HG02973 (cell line): ENCODE results near the gene CDH12.

Experiments used
- ATAC-seq: cut with Tn5 transposase; IDR thresholded peaks from one replicate; pipeline ENCODE4 v1.9.1; 2021; ENCODE audit warnings: moderate library complexity; ENCODE audit not compliant: unreplicated experiment

The CDH12 gene

GRCh38 chr5:21858441-21858840, 994.7 kb downstream of the CDH12 start:
- no peak for ATAC-seq

GRCh38 chr5:21856987-21857386, 996.2 kb downstream of the CDH12 start:
- ATAC-seq: no peak

GRCh38 chr5:21847300-21847699, 1005.8 kb downstream of the CDH12 start:
- no peak for ATAC-seq

DNA sequence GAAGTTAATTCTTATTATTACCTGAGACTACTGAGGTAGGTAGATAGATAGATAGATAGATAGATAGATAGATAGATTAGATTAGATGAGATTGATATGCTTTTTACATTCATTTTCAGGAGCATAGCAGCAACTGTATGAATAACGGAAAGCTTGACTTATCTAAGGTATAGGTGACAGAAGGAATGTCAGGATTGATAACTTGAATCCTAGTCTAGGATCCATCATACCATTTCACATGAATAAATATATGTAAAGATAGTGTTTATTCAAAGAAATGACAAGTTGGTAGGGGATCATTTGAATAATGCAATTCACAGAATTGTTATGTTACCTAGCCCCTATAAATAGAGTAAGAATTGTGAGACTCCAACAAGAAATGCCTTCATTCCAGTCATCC, 1008.2 kb downstream of the CDH12 start:
- ATAC-seq: no peak

GRCh38 chr5:21834863-21835262, 1018.3 kb downstream of the CDH12 start:
- no peak for ATAC-seq

GRCh38 chr5:21831145-21831787, 1021.9 kb downstream of the CDH12 start:
- peak; percentile 89 for ATAC-seq

- peak; percentile 53 for ATAC-seq
These were observed 1026.3 kb downstream of the CDH12 start for GRCh38 chr5:21826884-21827283.

- no peak for ATAC-seq
These were observed 1029.6 kb downstream of the CDH12 start for GRCh38 chr5:21823588-21823987.

GRCh38 chr5:21823076-21823574, 1030.0 kb downstream of the CDH12 start:
- ATAC-seq: no peak

DNA sequence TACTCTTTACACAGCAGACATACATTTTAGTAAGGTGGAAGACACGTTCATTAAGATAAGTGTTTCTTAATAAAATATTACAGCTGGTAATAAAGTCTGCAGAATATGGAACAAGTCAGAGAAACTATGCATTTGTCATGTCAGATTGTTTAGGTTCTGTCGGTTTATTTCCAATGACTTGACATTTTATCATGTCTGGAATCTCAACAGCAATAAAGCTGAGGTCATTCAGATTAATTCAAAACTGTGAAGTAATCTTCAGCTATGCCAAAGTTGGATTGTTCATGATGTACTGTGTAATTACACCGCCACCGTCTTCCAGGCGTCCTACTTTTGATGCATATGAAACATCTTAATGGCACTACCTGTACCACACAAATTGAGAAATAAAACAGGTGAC, 1032.6 kb downstream of the CDH12 start:
- no peak for ATAC-seq

GRCh38 chr5:21818370-21818720, 1034.8 kb downstream of the CDH12 start:
- no peak for ATAC-seq

- no peak for ATAC-seq
These were observed 1035.3 kb downstream of the CDH12 start for GRCh38 chr5:21817668-21818369.

GRCh38 chr5:21810737-21811316, 1042.3 kb downstream of the CDH12 start:
- ATAC-seq: no peak

DNA sequence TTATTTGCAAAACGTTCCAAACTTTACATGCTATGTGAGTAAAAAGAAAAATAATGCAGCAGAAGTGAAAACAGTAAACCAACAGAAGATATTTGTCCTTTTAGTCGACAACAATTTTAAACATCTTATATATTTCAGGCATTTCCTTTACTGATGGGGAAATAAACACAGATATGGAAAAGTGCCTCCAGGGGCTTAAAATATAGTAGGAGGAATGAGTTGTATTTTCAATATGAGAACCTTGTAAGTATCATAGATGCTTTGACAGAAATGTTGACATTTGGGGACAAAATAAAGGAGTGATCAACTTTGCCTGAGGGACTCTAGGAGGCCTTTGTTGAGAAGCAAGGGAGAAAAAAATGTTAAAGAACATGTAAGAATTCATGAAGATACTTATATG, 1043.5 kb downstream of the CDH12 start:
- no peak for ATAC-seq

DNA sequence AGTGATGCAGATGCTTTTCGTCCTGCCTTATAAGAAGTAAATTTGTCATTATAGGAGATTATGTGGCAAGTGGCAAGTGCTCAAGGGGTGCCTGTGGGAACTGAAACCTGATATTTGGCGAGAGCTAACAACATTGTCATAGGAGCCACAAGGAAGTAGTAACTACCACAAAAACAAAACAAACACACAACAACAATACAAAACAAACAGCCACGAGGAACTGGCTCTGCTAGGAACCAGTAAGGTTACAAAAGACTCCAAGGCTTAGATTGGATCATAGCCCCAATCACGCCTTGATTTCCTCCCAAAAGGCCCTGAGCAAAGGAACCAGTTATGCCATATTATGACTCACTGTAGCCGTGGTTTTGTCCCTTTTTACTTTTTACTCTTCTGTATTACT, 1045.2 kb downstream of the CDH12 start:
- no peak for ATAC-seq

DNA sequence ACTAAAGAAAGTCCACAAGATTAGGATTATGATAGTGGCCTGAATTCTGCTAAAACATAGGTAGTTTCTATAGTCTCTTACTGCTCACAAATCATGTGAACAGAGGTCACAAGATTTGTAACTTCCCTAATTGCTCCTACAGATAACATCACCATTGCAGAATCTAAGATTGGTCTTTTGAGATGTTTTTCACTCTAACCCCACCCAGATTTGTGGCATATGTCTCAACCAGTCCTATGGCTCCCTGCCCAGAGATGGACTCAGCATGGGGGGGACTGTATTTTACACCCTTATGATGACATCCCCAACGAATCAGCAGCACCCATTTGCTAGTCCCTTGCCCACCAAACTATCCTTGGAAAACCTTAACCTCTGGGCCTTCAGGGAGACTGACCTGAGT, 1046.2 kb downstream of the CDH12 start:
- ATAC-seq: no peak

GRCh38 chr5:21806271-21806670, 1046.9 kb downstream of the CDH12 start:
- no peak for ATAC-seq

DNA sequence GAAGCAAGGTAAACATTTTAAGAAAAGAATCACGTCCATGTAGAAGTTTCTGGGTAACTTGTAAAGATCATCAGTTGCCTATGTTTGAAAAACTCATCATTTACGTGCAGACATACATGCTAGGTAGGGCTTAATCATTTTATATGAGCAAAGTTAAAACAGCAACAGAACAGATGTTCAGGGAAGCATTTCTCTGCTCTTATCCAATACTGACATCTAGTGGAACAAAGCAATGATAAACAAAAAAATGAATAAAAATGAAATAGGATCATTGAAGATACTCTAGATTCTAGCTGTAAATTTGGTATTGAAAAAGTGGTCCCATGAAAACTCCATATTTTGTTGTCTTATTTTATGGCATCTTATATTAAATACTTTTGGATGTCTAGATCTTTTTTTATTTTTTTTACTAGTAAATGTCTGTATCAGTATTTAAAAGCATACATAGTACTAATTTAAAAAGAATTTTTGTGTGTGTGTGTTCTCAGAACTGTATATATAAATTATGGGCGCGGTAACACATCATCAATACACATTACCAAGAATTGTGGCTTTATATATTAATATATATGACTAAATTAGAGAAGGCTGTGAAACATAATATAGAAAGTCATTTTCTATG, 1050.2 kb downstream of the CDH12 start:
- peak; percentile 47 for ATAC-seq

DNA sequence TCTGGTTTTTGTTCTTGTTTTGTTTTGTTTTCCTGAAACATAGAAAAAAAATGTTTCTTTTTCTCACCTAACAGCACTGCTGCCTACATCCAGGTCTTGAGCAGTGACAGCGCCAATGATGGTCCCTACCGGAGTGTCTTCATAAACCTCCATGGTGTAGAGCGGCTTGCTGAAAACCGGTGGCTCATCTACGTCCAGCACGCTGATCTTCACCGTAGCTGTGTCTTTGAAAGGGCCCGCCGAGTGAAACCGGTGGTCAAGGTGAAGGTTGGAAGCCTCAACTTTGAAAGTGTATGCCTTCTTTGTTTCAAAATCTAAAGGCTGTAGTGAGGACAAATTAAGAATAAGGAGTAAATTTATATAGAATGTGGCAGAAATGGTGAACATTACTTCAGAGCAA, 1051.0 kb downstream of the CDH12 start:
- ATAC-seq: no peak

- ATAC-seq: no peak
These were observed 1060.4 kb downstream of the CDH12 start for GRCh38 chr5:21792748-21793147.

DNA sequence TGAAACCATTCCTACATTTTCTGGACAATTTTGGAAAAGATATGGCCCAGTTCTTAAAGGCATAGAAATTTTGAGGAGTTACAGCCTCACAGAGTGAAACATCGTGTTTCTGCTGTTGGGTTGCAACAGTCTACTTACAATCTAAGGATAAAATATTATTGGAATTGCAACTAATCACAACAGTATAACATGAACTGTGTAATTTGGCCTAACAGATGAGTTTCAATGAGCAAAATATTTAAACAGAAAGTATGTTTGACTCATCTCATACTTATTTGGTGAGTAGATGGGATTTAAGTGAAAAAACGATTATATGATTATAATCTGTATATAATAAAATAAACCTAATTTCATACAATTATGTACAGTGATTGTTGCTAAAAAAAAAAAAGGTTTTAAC, 1061.8 kb downstream of the CDH12 start:
- no peak for ATAC-seq

GRCh38 chr5:21784487-21784886, 1068.7 kb downstream of the CDH12 start:
- ATAC-seq: no peak
